Measurements from ENCODE around the gene C11orf54. TPM values are rescaled to one million over a fixed set of nuclear protein-coding genes. Genes with fewer than 3 reads are reported as not detected.
"Not testable (repeated sequence)": the region's sequence is repeated elsewhere in the genome, so short reads cannot be mapped to it uniquely, and the experiment has no call there.

The C11orf54 gene
- total and polyA plus RNA-seq, 2 donors, result 24.7 to 29.7 TPM

DNA sequence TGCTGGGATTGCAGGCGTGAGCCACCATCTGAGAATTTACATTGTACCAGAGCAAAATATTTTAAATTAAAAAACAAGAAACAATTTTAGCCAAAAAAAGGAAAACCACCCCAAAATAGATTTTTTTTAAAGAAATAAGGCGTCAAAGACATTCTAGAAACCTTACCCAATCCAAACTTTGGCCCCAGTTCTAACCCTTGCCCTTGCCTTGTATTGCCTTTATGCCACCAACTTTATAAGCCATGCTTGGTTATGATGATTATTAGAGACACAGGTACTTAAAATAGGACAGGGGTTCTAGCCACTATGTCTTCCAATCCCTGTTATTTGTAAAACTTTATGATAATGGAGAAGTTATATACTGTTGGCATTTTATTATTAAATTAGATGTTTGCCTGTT lies 11.8 kb downstream of the C11orf54 start:
- no peak for DNase-seq (ENCODE audit: low read depth in 6 of 9, low spot score in 9 of 9)
- Histone ChIP-seq H3K4me3 (ENCODE audit: low read length in 2 of 2) (no peak overlapping the region), H3K36me3 (ENCODE audit: control insufficient read depth in 2 of 2, insufficient read depth in 2 of 2, low read length in 1 of 2) (peaks cover 31 to 43% of the 10 kb centered on the region in 2 donors), H3K9me3 (ENCODE audit: control insufficient read depth in 2 of 2, insufficient read depth in 1 of 2, low read length in 1 of 2) (no peaks in the 10 kb centered on the region), H3K27me3 (ENCODE audit: control insufficient read depth in 2 of 2, insufficient read depth in 1 of 2, low read length in 1 of 2) (no peaks in the 10 kb centered on the region), H3K4me1 (ENCODE audit: control insufficient read depth in 2 of 2, insufficient read depth in 2 of 2, low read length in 2 of 2) (no peaks in the 10 kb centered on the region), H3K27ac (ENCODE audit: low read depth in 1 of 2, low read length in 1 of 2) (no peak overlapping the region)
- 96% methylated on average over 2 of the region's 2 CpGs for WGBS

DNA sequence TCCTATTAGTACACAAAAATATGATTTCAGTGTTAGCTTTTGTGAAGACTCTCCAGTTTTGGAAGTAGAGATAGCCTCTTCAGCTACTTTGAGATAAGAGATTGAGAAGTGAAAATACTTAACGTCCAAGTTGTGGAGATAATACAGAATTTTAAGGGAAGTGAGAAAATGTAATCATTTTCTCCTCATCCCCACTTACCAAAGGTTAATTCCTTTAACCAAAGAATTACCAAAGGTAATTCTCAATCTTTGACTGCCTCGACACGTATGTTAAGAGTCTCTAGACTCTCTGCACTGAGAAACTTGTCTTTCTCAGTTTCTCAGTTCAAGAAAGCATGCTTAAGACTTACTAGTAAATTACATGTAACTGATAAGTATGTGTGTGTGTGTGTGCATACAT lies 15.3 kb downstream of the C11orf54 start:
- DNase-seq (ENCODE audit: low read depth in 6 of 9, low spot score in 9 of 9), result no peak

DNA sequence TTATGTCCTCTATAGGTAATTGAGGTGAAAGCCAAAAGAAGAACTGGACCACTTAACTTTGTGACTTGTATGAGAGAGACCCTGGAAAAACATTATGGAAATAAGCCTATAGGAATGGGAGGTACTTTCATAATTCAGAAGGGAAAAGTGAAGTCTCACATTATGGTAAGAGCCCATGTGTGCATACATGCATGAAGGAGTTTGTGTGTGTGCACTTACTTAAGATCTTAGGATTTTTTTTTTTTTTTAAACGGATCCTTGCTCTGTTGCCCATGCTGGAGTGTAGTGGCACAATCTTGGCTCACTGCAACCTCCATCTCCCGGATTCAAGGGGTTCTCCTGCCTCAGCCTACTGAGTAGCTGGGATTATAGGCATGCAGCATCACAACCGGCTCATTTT lies 15.8 kb downstream of the C11orf54 start:
- Histone ChIP-seq H3K4me3 (ENCODE audit: low read length in 2 of 2) (no peak overlapping the region), H3K36me3 (ENCODE audit: control insufficient read depth in 2 of 2, insufficient read depth in 2 of 2, low read length in 1 of 2) (peaks cover 43 to 64% of the 10 kb centered on the region in 2 donors), H3K27me3 (ENCODE audit: control insufficient read depth in 2 of 2, insufficient read depth in 1 of 2, low read length in 1 of 2) (no peaks in the 10 kb centered on the region), H3K4me1 (ENCODE audit: control insufficient read depth in 2 of 2, insufficient read depth in 2 of 2, low read length in 2 of 2) (no peaks in the 10 kb centered on the region), H3K9me3 (ENCODE audit: control insufficient read depth in 2 of 2, insufficient read depth in 1 of 2, low read length in 1 of 2) (no peaks in the 10 kb centered on the region), H3K27ac (ENCODE audit: low read depth in 1 of 2, low read length in 1 of 2) (no peak overlapping the region)
- WGBS, result 97% methylated on average over 3 of the region's 3 CpGs
- DNase-seq (ENCODE audit: low read depth in 6 of 9, low spot score in 9 of 9), result no peak

More for the DNA sequence above, 15.3 kb downstream of the C11orf54 start:
- no peaks in the 10 kb centered on the region for H3K27me3 ChIP-seq (ENCODE audit: control insufficient read depth in 2 of 2, insufficient read depth in 1 of 2, low read length in 1 of 2)
- H3K9me3 ChIP-seq (ENCODE audit: control insufficient read depth in 2 of 2, insufficient read depth in 1 of 2, low read length in 1 of 2), result no peaks in the 10 kb centered on the region
- H3K36me3 ChIP-seq (ENCODE audit: control insufficient read depth in 2 of 2, insufficient read depth in 2 of 2, low read length in 1 of 2), result peaks cover 43 to 62% of the 10 kb centered on the region in 2 donors
- H3K27ac ChIP-seq (ENCODE audit: low read depth in 1 of 2, low read length in 1 of 2), result no peak overlapping the region
- no peaks in the 10 kb centered on the region for H3K4me1 ChIP-seq (ENCODE audit: control insufficient read depth in 2 of 2, insufficient read depth in 2 of 2, low read length in 2 of 2)
- 97% methylated on average over 3 of the region's 3 CpGs for WGBS
- no peak overlapping the region for H3K4me3 ChIP-seq (ENCODE audit: low read length in 2 of 2)

DNA sequence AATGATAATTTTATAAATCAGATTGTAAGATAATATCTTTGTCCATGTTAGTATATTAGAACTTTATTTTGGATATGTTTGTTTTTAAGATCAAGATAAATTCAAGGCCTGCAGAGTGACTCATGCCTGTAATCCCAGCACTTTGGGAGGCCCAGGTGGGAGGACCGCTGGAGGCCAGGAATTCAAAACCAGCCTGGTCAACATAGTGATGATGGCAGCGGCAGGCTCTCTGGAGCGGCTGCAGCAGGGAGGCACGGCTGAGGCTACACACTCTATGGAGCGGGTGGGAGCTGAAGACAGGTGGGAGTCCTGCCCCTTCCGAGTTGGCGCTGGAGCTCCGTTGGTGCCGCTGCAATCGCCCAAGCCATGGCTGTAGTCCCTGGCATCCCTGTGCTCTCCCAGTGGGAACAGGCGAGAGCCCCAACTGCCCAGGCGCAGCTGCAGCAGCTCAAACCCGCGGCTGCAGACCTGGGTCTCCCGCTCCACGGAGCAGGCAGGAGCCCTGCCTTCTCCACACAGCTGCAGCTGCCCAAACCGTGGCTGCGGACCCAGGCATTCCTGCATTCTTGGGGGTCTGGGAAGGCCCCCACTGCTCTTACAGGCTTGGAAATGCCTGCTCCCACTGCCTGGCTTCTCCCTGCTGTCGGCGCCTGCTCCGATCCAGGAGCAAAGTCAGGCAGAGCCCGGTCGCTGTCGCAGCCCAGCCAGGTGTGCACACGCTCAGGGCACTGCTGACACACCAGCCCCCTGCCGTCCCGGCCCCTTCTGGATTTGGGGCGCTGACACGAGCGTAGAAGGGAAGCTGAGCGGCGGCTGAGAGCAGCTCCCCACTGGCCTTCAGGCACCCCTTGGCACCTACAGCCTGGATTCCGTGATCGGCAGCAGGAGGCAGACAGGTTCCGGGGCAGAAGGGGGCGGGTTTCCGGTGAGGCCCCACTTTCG lies 16.7 kb downstream of the C11orf54 start:
- H3K4me1 ChIP-seq (ENCODE audit: control insufficient read depth in 2 of 2, insufficient read depth in 2 of 2, low read length in 2 of 2), result no peaks in the 10 kb centered on the region
- H3K27ac ChIP-seq (ENCODE audit: low read depth in 1 of 2, low read length in 1 of 2), result no peak overlapping the region
- WGBS, result 99% methylated on average over 38 of the region's 38 CpGs
- H3K4me3 ChIP-seq (ENCODE audit: low read length in 2 of 2), result no peak overlapping the region
- no peaks in the 10 kb centered on the region for H3K27me3 ChIP-seq (ENCODE audit: control insufficient read depth in 2 of 2, insufficient read depth in 1 of 2, low read length in 1 of 2)
- peaks cover 45 to 71% of the 10 kb centered on the region in 2 donors for H3K36me3 ChIP-seq (ENCODE audit: control insufficient read depth in 2 of 2, insufficient read depth in 2 of 2, low read length in 1 of 2)
- H3K9me3 ChIP-seq (ENCODE audit: control insufficient read depth in 2 of 2, insufficient read depth in 1 of 2, low read length in 1 of 2), result no peaks in the 10 kb centered on the region
- DNase-seq (ENCODE audit: low read depth in 6 of 9, low spot score in 9 of 9), result no peak

DNA sequence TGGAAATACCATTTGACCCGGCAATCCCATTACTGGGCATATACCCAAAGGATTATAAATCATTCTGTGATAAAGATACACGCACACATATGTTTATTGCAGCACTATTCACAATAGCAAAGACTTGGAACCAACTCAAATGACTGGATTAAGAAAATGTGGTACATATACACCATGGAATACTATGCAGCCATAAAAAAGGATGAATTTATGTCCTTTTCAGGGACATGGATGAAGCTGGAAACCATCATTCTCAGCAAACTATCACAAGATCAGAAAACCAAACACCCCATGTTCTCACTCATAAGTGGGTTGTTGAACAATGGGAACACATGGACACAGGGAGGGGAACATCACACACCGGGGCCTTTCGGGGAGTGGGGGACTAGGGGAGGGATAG lies 17.7 kb downstream of the C11orf54 start:
- not testable (repeated sequence) for DNase-seq (ENCODE audit: low read depth in 6 of 9, low spot score in 9 of 9); H3K27ac ChIP-seq (ENCODE audit: low read depth in 1 of 2, low read length in 1 of 2); H3K27me3 ChIP-seq (ENCODE audit: control insufficient read depth in 2 of 2, insufficient read depth in 1 of 2, low read length in 1 of 2); H3K9me3 ChIP-seq (ENCODE audit: control insufficient read depth in 2 of 2, insufficient read depth in 1 of 2, low read length in 1 of 2); H3K4me1 ChIP-seq (ENCODE audit: control insufficient read depth in 2 of 2, insufficient read depth in 2 of 2, low read length in 2 of 2); H3K4me3 ChIP-seq (ENCODE audit: low read length in 2 of 2)
- 97% methylated on average over 4 of the region's 4 CpGs for WGBS
- peaks cover 55 to 69% of the 10 kb centered on the region in 2 donors for H3K36me3 ChIP-seq (ENCODE audit: control insufficient read depth in 2 of 2, insufficient read depth in 2 of 2, low read length in 1 of 2)

DNA sequence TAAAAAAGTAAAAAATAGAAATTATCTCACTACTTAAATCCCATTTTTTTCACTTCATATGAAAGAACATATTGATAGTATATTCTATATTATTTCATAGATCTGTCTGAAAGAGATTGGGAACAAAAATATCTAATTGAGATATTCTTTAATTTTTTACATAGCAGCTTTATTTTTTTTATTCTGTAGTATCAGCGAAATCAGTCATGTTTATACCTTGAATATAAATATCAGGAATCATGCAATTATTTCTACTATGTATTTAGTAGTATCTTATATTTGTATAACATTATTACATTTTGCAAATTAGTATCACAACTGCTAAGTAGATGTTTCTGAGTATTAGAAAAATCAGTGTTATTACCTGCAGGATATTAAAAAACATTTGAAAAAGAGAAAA lies 20.4 kb downstream of the C11orf54 start:
- DNase-seq (ENCODE audit: low read depth in 6 of 9, low spot score in 9 of 9), result no peak
- Histone ChIP-seq H3K4me1 (ENCODE audit: control insufficient read depth in 2 of 2, insufficient read depth in 2 of 2, low read length in 2 of 2) (no peaks in the 10 kb centered on the region), H3K36me3 (ENCODE audit: control insufficient read depth in 2 of 2, insufficient read depth in 2 of 2, low read length in 1 of 2) (peaks cover 44 to 58% of the 10 kb centered on the region in 2 donors), H3K27me3 (ENCODE audit: control insufficient read depth in 2 of 2, insufficient read depth in 1 of 2, low read length in 1 of 2) (no peaks in the 10 kb centered on the region), H3K4me3 (ENCODE audit: low read length in 2 of 2) (no peak overlapping the region), H3K27ac (ENCODE audit: low read depth in 1 of 2, low read length in 1 of 2) (no peak overlapping the region), H3K9me3 (ENCODE audit: control insufficient read depth in 2 of 2, insufficient read depth in 1 of 2, low read length in 1 of 2) (no peaks in the 10 kb centered on the region)
- 96% methylated on average over 1 of the region's 1 CpG for WGBS

DNA sequence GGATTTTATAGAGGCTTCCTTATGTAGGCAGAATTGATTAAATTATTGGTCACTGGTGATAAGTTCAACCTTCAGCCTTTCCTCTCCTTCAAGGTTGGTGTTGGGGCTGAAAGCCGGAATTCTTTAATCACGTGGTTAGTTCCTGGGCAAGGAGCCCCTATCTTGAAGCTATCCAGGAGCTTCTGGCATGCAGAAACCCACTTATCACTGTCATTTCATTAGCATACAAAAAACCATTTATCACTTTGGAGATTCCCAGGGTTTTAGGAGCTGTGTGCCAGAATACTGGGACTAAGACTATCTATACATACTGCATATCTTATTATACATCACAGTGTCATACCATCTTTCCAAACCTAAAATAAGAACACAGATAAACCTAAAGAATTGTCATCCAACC lies 24.1 kb downstream of the C11orf54 start:
- Histone ChIP-seq H3K36me3 (ENCODE audit: control insufficient read depth in 2 of 2, insufficient read depth in 2 of 2, low read length in 1 of 2) (peaks cover 20 to 28% of the 10 kb centered on the region in 2 donors), H3K27me3 (ENCODE audit: control insufficient read depth in 2 of 2, insufficient read depth in 1 of 2, low read length in 1 of 2) (no peaks in the 10 kb centered on the region), H3K4me3 (ENCODE audit: low read length in 2 of 2) (no peak overlapping the region), H3K27ac (ENCODE audit: low read depth in 1 of 2, low read length in 1 of 2) (no peak overlapping the region), H3K4me1 (ENCODE audit: control insufficient read depth in 2 of 2, insufficient read depth in 2 of 2, low read length in 2 of 2) (no peaks in the 10 kb centered on the region), H3K9me3 (ENCODE audit: control insufficient read depth in 2 of 2, insufficient read depth in 1 of 2, low read length in 1 of 2) (peaks cover 0 to 4% of the 10 kb centered on the region in 2 donors)
- DNase-seq (ENCODE audit: low read depth in 6 of 9, low spot score in 9 of 9), result no peak
- 94% methylated on average over 2 of the region's 2 CpGs for WGBS

DNA sequence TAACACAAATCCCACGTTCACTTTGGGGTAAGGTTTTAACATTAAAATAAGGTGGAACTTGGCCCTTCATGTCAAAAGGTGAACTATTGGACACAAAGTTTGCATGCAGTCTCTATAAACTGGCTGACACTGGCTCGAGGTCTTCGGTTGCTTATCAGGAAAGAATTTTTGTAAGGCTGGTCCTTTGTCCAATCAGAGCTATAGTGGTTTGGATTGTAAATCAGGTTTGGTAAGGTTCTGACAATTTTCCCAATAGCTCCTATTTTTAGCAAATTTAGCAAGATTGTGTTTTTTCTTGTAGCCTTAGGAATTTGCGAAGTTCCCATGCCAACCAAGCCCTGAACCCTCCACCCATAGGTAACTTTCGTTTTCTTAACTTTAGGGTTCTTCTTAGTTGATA lies 25.0 kb downstream of the C11orf54 start:
- peaks cover 18 to 22% of the 10 kb centered on the region in 2 donors for H3K36me3 ChIP-seq (ENCODE audit: control insufficient read depth in 2 of 2, insufficient read depth in 2 of 2, low read length in 1 of 2)
- no peak overlapping the region for H3K4me3 ChIP-seq (ENCODE audit: low read length in 2 of 2)
- 96% methylated on average over 5 of the region's 5 CpGs for WGBS
- H3K27me3 ChIP-seq (ENCODE audit: control insufficient read depth in 2 of 2, insufficient read depth in 1 of 2, low read length in 1 of 2), result no peaks in the 10 kb centered on the region
- no peak for DNase-seq (ENCODE audit: low read depth in 6 of 9, low spot score in 9 of 9)
- no peak overlapping the region for H3K27ac ChIP-seq (ENCODE audit: low read depth in 1 of 2, low read length in 1 of 2)
- H3K9me3 ChIP-seq (ENCODE audit: control insufficient read depth in 2 of 2, insufficient read depth in 1 of 2, low read length in 1 of 2), result peaks cover 0 to 4% of the 10 kb centered on the region in 2 donors
- H3K4me1 ChIP-seq (ENCODE audit: control insufficient read depth in 2 of 2, insufficient read depth in 2 of 2, low read length in 2 of 2), result no peaks in the 10 kb centered on the region

DNA sequence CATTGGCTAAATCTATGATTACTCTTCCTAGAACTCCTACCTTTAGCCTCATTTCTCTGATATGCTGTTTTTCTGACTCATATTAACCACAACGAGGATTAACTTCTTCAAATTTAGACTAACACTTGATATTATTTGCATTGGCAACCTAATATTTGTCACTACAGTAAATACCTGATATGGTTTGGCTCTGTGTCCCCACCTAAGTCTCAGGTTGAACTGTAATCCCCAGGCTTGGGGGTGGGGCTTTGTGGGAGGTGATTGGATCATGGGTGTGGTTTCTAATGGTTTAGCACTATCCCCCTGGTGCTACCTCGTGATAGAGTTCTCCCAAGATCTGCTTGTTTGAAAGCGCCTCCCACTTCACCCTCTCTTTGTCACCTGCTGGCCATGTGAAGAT lies 25.5 kb downstream of the C11orf54 start:
- H3K9me3 ChIP-seq (ENCODE audit: control insufficient read depth in 2 of 2, insufficient read depth in 1 of 2, low read length in 1 of 2), result peaks cover 0 to 6% of the 10 kb centered on the region in 2 donors
- 96% methylated on average over 3 of the region's 3 CpGs for WGBS
- no peak for DNase-seq (ENCODE audit: low read depth in 6 of 9, low spot score in 9 of 9)

More for the DNA sequence above, 25.5 kb downstream of the C11orf54 start:
- no peak overlapping the region for H3K4me3 ChIP-seq (ENCODE audit: low read length in 2 of 2)
- peaks cover 16 to 20% of the 10 kb centered on the region in 2 donors for H3K36me3 ChIP-seq (ENCODE audit: control insufficient read depth in 2 of 2, insufficient read depth in 2 of 2, low read length in 1 of 2)
- H3K27me3 ChIP-seq (ENCODE audit: control insufficient read depth in 2 of 2, insufficient read depth in 1 of 2, low read length in 1 of 2), result no peaks in the 10 kb centered on the region
- H3K27ac ChIP-seq (ENCODE audit: low read depth in 1 of 2, low read length in 1 of 2), result no peak overlapping the region
- H3K4me1 ChIP-seq (ENCODE audit: control insufficient read depth in 2 of 2, insufficient read depth in 2 of 2, low read length in 2 of 2), result no peaks in the 10 kb centered on the region
